NCI-H146 (cell line): Measurements from ENCODE around the gene GJA10.

ENCODE experiments used
- DNase-seq: peaks from one replicate; lab custom pipeline; 2025; lab: John Stamatoyannopoulos, UW

Gene GJA10

GRCh38 chr6:89917801-89918366 lies 23.6 kb downstream of the GJA10 start:
- no peak for DNase-seq

GRCh38 chr6:89921197-89921596 lies 26.9 kb downstream of the GJA10 start:
- DNase-seq = no peak

- DNase-seq = no peak
Observed at GRCh38 chr6:89921691-89922090, 27.4 kb downstream of the GJA10 start.

GRCh38 chr6:89924231-89924630 lies 30.0 kb downstream of the GJA10 start:
- DNase-seq = no peak

GRCh38 chr6:89925826-89926225 lies 31.6 kb downstream of the GJA10 start:
- no peak for DNase-seq

- no peak for DNase-seq
Observed at GRCh38 chr6:89927264-89927663, 33.0 kb downstream of the GJA10 start.

GRCh38 chr6:89927791-89928550 lies 33.7 kb downstream of the GJA10 start:
- DNase-seq = no peak

- no peak for DNase-seq
Observed at GRCh38 chr6:89928604-89929003, 34.3 kb downstream of the GJA10 start.

- DNase-seq = no peak
Observed at GRCh38 chr6:89930789-89931188, 36.5 kb downstream of the GJA10 start.

GRCh38 chr6:89932245-89932802 lies 38.1 kb downstream of the GJA10 start:
- no peak for DNase-seq

- DNase-seq = no peak
Observed at GRCh38 chr6:89934685-89935366, 40.6 kb downstream of the GJA10 start.

- DNase-seq = no peak
Observed at GRCh38 chr6:89936177-89936576, 41.9 kb downstream of the GJA10 start.

GRCh38 chr6:89938014-89938413 lies 43.7 kb downstream of the GJA10 start:
- no peak for DNase-seq

- no peak for DNase-seq
Observed at GRCh38 chr6:89939144-89939543, 44.9 kb downstream of the GJA10 start.

- peak; percentile 64 for DNase-seq
Observed at GRCh38 chr6:89940225-89941027, 46.2 kb downstream of the GJA10 start.

- DNase-seq = peak; percentile 12
Observed at GRCh38 chr6:89941031-89941762, 46.9 kb downstream of the GJA10 start.

GRCh38 chr6:89941763-89942497 lies 47.7 kb downstream of the GJA10 start:
- DNase-seq = no peak

GRCh38 chr6:89942601-89943000 lies 48.3 kb downstream of the GJA10 start:
- DNase-seq = no peak

GRCh38 chr6:89944181-89944755 lies 50.0 kb downstream of the GJA10 start:
- DNase-seq = no peak

- no peak for DNase-seq
Observed at GRCh38 chr6:89944826-89945407, 50.6 kb downstream of the GJA10 start.
